Tibial nerve (tissue), 4 donors: ENCODE results near the gene MXD3.

Experiments
- EP300 ChIP-seq, 2 donors: sonication (generic); formaldehyde crosslinking; IDR thresholded peaks; one replicate each; pipeline ENCODE4 v1.6.1; 2017; ENCODE audit warnings: antibody characterized with exemption in 2 of 2, mild to moderate bottlenecking in 1 of 2
- POLR2A ChIP-seq, 2 donors: fragments of 450-650 bp; IDR thresholded peaks; one replicate each; pipeline ENCODE4 v1.6.1; 2017; ENCODE audit warnings: antibody characterized with exemption in 2 of 2, mild to moderate bottlenecking in 2 of 2, moderate library complexity in 2 of 2
- TF ChIP-seq, protein P1 (sequence below), 5 experiments: fragments of 200-600 bp in 3 of 5; fragments of 450-650 bp in 2 of 5; sonication (generic) in 3 of 5; IDR thresholded peaks; one replicate each; pipeline ENCODE4 v1.5.1; 2016 to 2019; ENCODE audit warnings: antibody characterized with exemption in 5 of 5, mild to moderate bottlenecking in 3 of 5, moderate library complexity in 2 of 5

DNA sequence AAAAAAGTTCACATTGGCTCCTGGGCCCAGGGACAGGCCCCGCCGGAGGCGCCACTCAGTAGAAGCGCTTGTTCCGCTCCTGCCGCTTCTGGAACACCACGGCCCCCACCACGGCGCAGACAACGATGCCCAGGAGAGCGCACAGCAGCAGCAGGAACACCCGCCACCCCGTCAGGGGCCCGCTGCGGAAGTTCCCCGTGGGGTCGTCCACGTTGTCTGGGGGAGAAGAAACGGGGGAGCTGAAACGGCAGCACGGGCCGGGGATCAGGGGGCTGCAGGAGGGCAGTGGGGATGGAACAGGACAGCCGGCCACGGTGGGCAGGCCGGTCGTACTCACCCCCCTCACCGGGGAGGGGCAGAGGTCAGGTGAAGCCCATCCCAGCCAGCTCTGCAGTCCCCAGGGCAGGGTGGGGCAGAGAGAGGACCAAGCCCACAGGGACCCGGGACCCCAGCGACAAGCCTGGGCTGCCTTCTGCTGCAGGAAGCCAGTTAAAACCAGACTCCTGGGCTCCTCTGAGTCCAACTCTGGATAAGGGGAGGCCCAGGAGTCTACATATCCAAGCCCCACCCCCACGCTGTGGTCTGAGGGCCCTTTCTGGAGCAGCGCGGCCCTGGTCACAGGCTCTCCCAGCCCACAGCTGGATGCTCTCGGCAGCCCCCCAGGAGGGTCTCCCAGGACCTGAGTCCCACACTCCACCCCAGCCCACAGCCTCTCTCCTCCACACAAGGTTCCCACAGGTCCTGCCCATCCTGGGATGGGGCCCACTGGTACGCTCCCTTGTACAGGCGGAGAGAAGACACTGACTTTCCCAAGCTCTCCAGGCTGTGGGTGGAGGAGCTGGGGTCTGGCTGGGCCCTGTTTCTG lies 20.6 kb upstream of the MXD3 start:
- TF ChIP-seq, protein P1, sequence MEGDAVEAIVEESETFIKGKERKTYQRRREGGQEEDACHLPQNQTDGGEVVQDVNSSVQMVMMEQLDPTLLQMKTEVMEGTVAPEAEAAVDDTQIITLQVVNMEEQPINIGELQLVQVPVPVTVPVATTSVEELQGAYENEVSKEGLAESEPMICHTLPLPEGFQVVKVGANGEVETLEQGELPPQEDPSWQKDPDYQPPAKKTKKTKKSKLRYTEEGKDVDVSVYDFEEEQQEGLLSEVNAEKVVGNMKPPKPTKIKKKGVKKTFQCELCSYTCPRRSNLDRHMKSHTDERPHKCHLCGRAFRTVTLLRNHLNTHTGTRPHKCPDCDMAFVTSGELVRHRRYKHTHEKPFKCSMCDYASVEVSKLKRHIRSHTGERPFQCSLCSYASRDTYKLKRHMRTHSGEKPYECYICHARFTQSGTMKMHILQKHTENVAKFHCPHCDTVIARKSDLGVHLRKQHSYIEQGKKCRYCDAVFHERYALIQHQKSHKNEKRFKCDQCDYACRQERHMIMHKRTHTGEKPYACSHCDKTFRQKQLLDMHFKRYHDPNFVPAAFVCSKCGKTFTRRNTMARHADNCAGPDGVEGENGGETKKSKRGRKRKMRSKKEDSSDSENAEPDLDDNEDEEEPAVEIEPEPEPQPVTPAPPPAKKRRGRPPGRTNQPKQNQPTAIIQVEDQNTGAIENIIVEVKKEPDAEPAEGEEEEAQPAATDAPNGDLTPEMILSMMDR (IDR thresholded peaks at IDR 0.05): no peak
- TF ChIP-seq EP300 (IDR thresholded peaks at IDR 0.05) (no peak), POLR2A (IDR thresholded peaks at IDR 0.05) (no peak)
